CD8-positive, alpha-beta memory T cell (primary cell): ENCODE data around the gene FMNL3. TPM values are rescaled to one million over a fixed set of nuclear protein-coding genes. Genes with fewer than 3 reads are reported as not detected.
"Not testable (repeated sequence)": the region's sequence is repeated elsewhere in the genome, so short reads cannot be mapped to it uniquely, and the experiment has no call there.

Experiments
- CTCF ChIA-PET: fragments of 350-600 bp; sonication (Branson Sonifier 250); formaldehyde crosslinking; loops from one replicate; lab custom pipeline; 2021; ENCODE audit warnings: antibody characterized with exemption; lab: Charles Lee
- POLR2A ChIA-PET: fragments of 350-600 bp; sonication (Branson Sonifier 250); formaldehyde crosslinking; loops from one replicate; lab custom pipeline; 2021; ENCODE audit warnings: antibody characterized with exemption; lab: Charles Lee
- DNase-seq, 5 donors: peaks; one replicate each; pipeline versions ENCODE4 v3.0.0 to v3.0.0-alpha.2; 2020 to 2022; ENCODE audit warnings: mixed read lengths in 1 of 5
- H3K27ac ChIP-seq: one replicate; pipeline ENCODE4 v1.7.0; 2013; ENCODE audit warnings: low read depth, mild to moderate bottlenecking, low read length, moderate library complexity
- H3K27me3 ChIP-seq: 2 replicates; pipeline ENCODE4 v1.7.0; 2013; ENCODE audit warnings: low read length, mild to moderate bottlenecking; ENCODE audit not compliant: insufficient read depth, poor library complexity, severe bottlenecking
- H3K36me3 ChIP-seq: 2 replicates; pipeline ENCODE4 v1.7.0; 2013; ENCODE audit warnings: mild to moderate bottlenecking, low read length, moderate library complexity; ENCODE audit not compliant: insufficient read depth
- H3K4me1 ChIP-seq: 2 replicates; pipeline ENCODE4 v1.7.0; 2013; ENCODE audit warnings: mild to moderate bottlenecking, low read length, moderate library complexity; ENCODE audit not compliant: insufficient read depth
- H3K4me3 ChIP-seq: 2 replicates; pipeline ENCODE4 v1.7.0; 2013; ENCODE audit warnings: mild to moderate bottlenecking, low read length
- H3K9me3 ChIP-seq: 2 replicates; pipeline ENCODE4 v1.7.0; 2013; ENCODE audit warnings: mild to moderate bottlenecking, low read length
- H3K27ac Mint-ChIP-seq, 8 donors: one replicate each; pipeline ENCODE4 v1.8.0; 2020 to 2021; ENCODE audit warnings: mixed read lengths in 8 of 8, mild to moderate bottlenecking in 6 of 8, inconsistent platforms in 3 of 8, moderate library complexity in 3 of 8
- H3K27me3 Mint-ChIP-seq, 2 donors: one replicate each; pipeline ENCODE4 v1.8.0; 2020 to 2021; ENCODE audit warnings: mixed read lengths in 2 of 2, mild to moderate bottlenecking in 1 of 2, moderate library complexity in 1 of 2
- H3K36me3 Mint-ChIP-seq, 3 donors: one replicate each; pipeline ENCODE4 v1.8.0; 2020 to 2021; ENCODE audit warnings: mixed read lengths in 3 of 3, inconsistent platforms in 1 of 3, mild to moderate bottlenecking in 1 of 3
- H3K4me1 Mint-ChIP-seq, 3 donors: one replicate each; pipeline ENCODE4 v1.8.0; 2020 to 2021; ENCODE audit warnings: mixed read lengths in 3 of 3, inconsistent platforms in 1 of 3, mild to moderate bottlenecking in 1 of 3
- H3K4me3 Mint-ChIP-seq, 7 donors: one replicate each; pipeline ENCODE4 v1.8.0; 2020 to 2021; ENCODE audit warnings: mixed read lengths in 7 of 7, mild to moderate bottlenecking in 6 of 7, moderate library complexity in 4 of 7, inconsistent platforms in 2 of 7
- H3K9me3 Mint-ChIP-seq, 5 donors: one replicate each; pipeline ENCODE4 v1.8.0; 2020 to 2022; ENCODE audit warnings: mixed read lengths in 5 of 5, mild to moderate bottlenecking in 3 of 5, moderate library complexity in 2 of 5, inconsistent platforms in 1 of 5
- polyA plus RNA-seq: library from polyadenylated mRNA; unstranded; fragments of 300-500 nt; fragmentation: Illumina TruSeq; gene quantifications from one replicate; pipeline ENCODE4 v1.2.3, GENCODE V29; 2021
- total RNA-seq, 2 experiments: library from RNA; stranded (reverse); gene quantifications; one replicate each; pipeline ENCODE4 v1.2.3, GENCODE V29; 2021

Gene FMNL3
- total and polyA plus RNA-seq, 3 experiments from 2014 or later = 6.3 to 36.7 (median 35.8) TPM

GRCh38 chr12:49741882-49742620 lies 34.8 kb upstream of the FMNL3 start:
- CTCF ChIA-PET = interaction anchor here (0.6 to 2.5 kb wide), 58 partner anchors 7 to 507 kb away, joined by 3 to 45 read pairs (median 4); partner anchors contain the start of genes NCKAP5L, PRPF40B and TROAP
- peak overlapping the region; percentile 88 for H3K4me3 ChIP-seq
- H3K27me3 Mint-ChIP-seq = peaks cover 0 to 4% of the 10 kb centered on the region in 2 donors

GRCh38 chr12:49740930-49741881 lies 34.0 kb upstream of the FMNL3 start, which contains the start of gene TMBIM6:
TMBIM6 (plus strand) TSS chr12:49741557; CDS start chr12:49752494, 10,937 bp downstream.
- Mint-ChIP-seq H3K9me3 (peaks cover 0 to 2% (median 0%) of the 10 kb centered on the region in 5 donors), H3K36me3 (peaks cover 0 to 32% (median 0%) of the 10 kb centered on the region in 3 donors), H3K4me1 (peaks cover 44 to 51% (median 48%) of the 10 kb centered on the region in 3 donors), H3K27me3 (peaks cover 0 to 4% of the 10 kb centered on the region in 2 donors), H3K4me3 (peak within 1 kb of the TSS; percentile 91 to 100 (median 94)), H3K27ac (peak within 1 kb of the TSS; percentile 94 to 100 (median 99))
- Histone ChIP-seq H3K36me3 (peaks cover 6% of the 10 kb centered on the region), H3K27ac (peak within 1 kb of the TSS; percentile 99), H3K4me1 (peaks cover 43% of the 10 kb centered on the region), H3K4me3 (peak within 1 kb of the TSS; percentile 88), H3K27me3 (no peaks in the 10 kb centered on the region), H3K9me3 (no peaks in the 10 kb centered on the region)
- peak; percentile 97 to 100 (median 99) for DNase-seq
- ChIA-PET POLR2A (interaction anchor here (0.5 to 2.0 kb wide), 30 partner anchors 9 to 1497 kb away, joined by 3 to 27 read pairs (median 4); partner anchors contain the start of genes BCDIN3D, COX14, DAZAP2 and FMNL3), CTCF (interaction anchor here (0.6 to 2.5 kb wide), 62 partner anchors 8 to 506 kb away, joined by 3 to 45 read pairs (median 4); partner anchors contain the start of genes NCKAP5L, PRPF40B and TROAP)

More at GRCh38 chr12:49741882-49742620, 34.8 kb upstream of the FMNL3 start:
- no peaks in the 10 kb centered on the region for H3K9me3 ChIP-seq
- Mint-ChIP-seq H3K9me3 (peaks cover 0 to 2% (median 0%) of the 10 kb centered on the region in 5 donors), H3K27ac (peak overlapping the region; percentile 94 to 100 (median 99)), H3K4me1 (peaks cover 52 to 59% (median 56%) of the 10 kb centered on the region in 3 donors), H3K4me3 (peak overlapping the region; percentile 91 to 100 (median 94)), H3K36me3 (peaks cover 0 to 37% (median 0%) of the 10 kb centered on the region in 3 donors)
- H3K27me3 ChIP-seq = no peaks in the 10 kb centered on the region
- peaks cover 6% of the 10 kb centered on the region for H3K36me3 ChIP-seq
- POLR2A ChIA-PET = interaction anchor here (0.5 to 2.0 kb wide), 22 partner anchors 8 to 611 kb away, joined by 3 to 27 read pairs (median 5); partner anchors contain the start of genes BCDIN3D, COX14, FMNL3 and NCKAP5L
- peak; percentile 84 to 95 (median 88) for DNase-seq
- H3K4me1 ChIP-seq = peaks cover 48% of the 10 kb centered on the region
- H3K27ac ChIP-seq = peak overlapping the region; percentile 99

GRCh38 chr12:49740277-49740676 lies 33.1 kb upstream of the FMNL3 start:
- H3K27ac ChIP-seq, DNase-seq, H3K4me3 ChIP-seq, H3K9me3 Mint-ChIP-seq, H3K27me3 ChIP-seq, H3K36me3 ChIP-seq, H3K27me3 Mint-ChIP-seq, H3K9me3 ChIP-seq, H3K4me3 Mint-ChIP-seq: not testable (repeated sequence)
- peaks cover 37% of the 10 kb centered on the region for H3K4me1 ChIP-seq
- Mint-ChIP-seq H3K36me3 (peaks cover 2 to 32% (median 4%) of the 10 kb centered on the region in 3 donors), H3K4me1 (peaks cover 40 to 44% (median 41%) of the 10 kb centered on the region in 3 donors), H3K27ac (peak overlapping the region in 1 of 8 donors; percentile 64)
- ChIA-PET CTCF (interaction anchor here (1.2 to 2.5 kb wide), 16 partner anchors 9 to 196 kb away, joined by 3 to 45 read pairs (median 12); no protein-coding TSS in a partner anchor), POLR2A (interaction anchor here (0.6 to 2.0 kb wide), 7 partner anchors 16 to 610 kb away, joined by 3 to 19 read pairs (median 8); partner anchors contain the start of genes COX14, FMNL3 and TUBA1B)

GRCh38 chr12:49738721-49739120 lies 31.5 kb upstream of the FMNL3 start:
- H3K4me1 ChIP-seq = peaks cover 21% of the 10 kb centered on the region
- CTCF ChIA-PET = interaction anchor here (1.6 to 1.7 kb wide), 2 partner anchors 39 to 185 kb away, joined by 4 to 6 read pairs; no protein-coding TSS in a partner anchor
- H3K36me3 Mint-ChIP-seq = peaks cover 2 to 17% (median 11%) of the 10 kb centered on the region in 3 donors
- DNase-seq, H3K9me3 ChIP-seq, H3K4me3 Mint-ChIP-seq, H3K9me3 Mint-ChIP-seq, H3K36me3 ChIP-seq, H3K27me3 ChIP-seq, H3K27me3 Mint-ChIP-seq, H3K27ac ChIP-seq, H3K4me3 ChIP-seq, H3K27ac Mint-ChIP-seq: not testable (repeated sequence)
- peaks cover 25 to 28% (median 25%) of the 10 kb centered on the region in 3 donors for H3K4me1 Mint-ChIP-seq
- POLR2A ChIA-PET = interaction anchor here (0.5 kb wide), 1 partner anchor 34 kb away, joined by 4 read pairs; no protein-coding TSS in a partner anchor

GRCh38 chr12:49734900-49735299 lies 27.7 kb upstream of the FMNL3 start:
- H3K9me3 ChIP-seq, H3K27me3 Mint-ChIP-seq, H3K4me1 ChIP-seq, H3K36me3 ChIP-seq, H3K4me3 Mint-ChIP-seq, DNase-seq, H3K27me3 ChIP-seq, POLR2A ChIA-PET, H3K27ac ChIP-seq, H3K4me1 Mint-ChIP-seq, H3K4me3 ChIP-seq, H3K9me3 Mint-ChIP-seq: not testable (repeated sequence)
- H3K27ac Mint-ChIP-seq = peak overlapping the region in 1 of 8 donors; percentile 5
- CTCF ChIA-PET = interaction anchor here (0.7 kb wide), 1 partner anchor 275 kb away, joined by 4 read pairs; no protein-coding TSS in a partner anchor
- peaks cover 0 to 11% (median 2%) of the 10 kb centered on the region in 3 donors for H3K36me3 Mint-ChIP-seq

- Mint-ChIP-seq H3K36me3 (peaks cover 0 to 11% (median 2%) of the 10 kb centered on the region in 3 donors), H3K4me1 (no peaks in the 10 kb centered on the region), H3K9me3 (peaks cover 0 to 7% (median 5%) of the 10 kb centered on the region in 5 donors), H3K4me3 (no peak overlapping the region), H3K27me3 (peaks cover 0 to 5% of the 10 kb centered on the region in 2 donors), H3K27ac (no peak overlapping the region)
- no peak overlapping the region for H3K27ac ChIP-seq
- no peak overlapping the region for H3K4me3 ChIP-seq
- no peaks in the 10 kb centered on the region for H3K27me3 ChIP-seq
- CTCF ChIA-PET = interaction anchor here (1.4 kb wide), 1 partner anchor 8 kb away, joined by 6 read pairs; the partner anchor contains the start of gene TMBIM6
- POLR2A ChIA-PET = no interaction called here
- H3K9me3 ChIP-seq = no peaks in the 10 kb centered on the region
- H3K36me3 ChIP-seq = no peaks in the 10 kb centered on the region
- no peaks in the 10 kb centered on the region for H3K4me1 ChIP-seq
- no peak for DNase-seq
Observed at GRCh38 chr12:49733219-49734017, 26.2 kb upstream of the FMNL3 start.
